GM10266 (cell line): Measurements from ENCODE around the gene PLA2G6.

ENCODE experiments used
- DNase-seq: peaks from one replicate; pipeline ENCODE4 v3.0.0; 2012; ENCODE audit errors: extremely low spot score
- TF ChIP-seq, protein P1 (sequence below): IDR thresholded peaks from 2 replicates; pipeline ENCODE4 v1.5.1; 2012; ENCODE audit warnings: mild to moderate bottlenecking, low read depth; ENCODE audit not compliant: control insufficient read depth, insufficient read depth; ENCODE audit errors: missing control alignments

PLA2G6 gene

DNA sequence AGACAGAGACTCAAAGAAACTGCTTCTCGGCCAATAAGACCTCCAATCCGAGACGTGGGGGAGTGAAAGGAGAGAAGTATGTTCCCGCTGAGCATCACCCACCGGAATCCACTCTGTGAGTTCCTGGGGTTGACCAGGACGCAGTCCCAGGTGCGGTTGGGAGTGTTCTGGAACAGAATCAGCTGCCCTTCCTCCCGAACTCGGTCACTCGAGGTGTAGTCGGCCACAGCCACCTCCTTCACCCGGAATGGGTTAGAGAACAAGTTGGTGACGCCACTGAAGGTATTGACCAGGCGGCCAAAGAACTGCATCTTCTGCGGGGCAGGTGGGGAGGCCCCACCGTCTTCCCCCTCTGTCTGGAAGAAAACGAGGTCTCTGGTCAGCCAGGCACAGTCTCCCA lies 12.5 kb downstream of the PLA2G6 start:
- DNase-seq, result no peak
- TF ChIP-seq, protein P1, sequence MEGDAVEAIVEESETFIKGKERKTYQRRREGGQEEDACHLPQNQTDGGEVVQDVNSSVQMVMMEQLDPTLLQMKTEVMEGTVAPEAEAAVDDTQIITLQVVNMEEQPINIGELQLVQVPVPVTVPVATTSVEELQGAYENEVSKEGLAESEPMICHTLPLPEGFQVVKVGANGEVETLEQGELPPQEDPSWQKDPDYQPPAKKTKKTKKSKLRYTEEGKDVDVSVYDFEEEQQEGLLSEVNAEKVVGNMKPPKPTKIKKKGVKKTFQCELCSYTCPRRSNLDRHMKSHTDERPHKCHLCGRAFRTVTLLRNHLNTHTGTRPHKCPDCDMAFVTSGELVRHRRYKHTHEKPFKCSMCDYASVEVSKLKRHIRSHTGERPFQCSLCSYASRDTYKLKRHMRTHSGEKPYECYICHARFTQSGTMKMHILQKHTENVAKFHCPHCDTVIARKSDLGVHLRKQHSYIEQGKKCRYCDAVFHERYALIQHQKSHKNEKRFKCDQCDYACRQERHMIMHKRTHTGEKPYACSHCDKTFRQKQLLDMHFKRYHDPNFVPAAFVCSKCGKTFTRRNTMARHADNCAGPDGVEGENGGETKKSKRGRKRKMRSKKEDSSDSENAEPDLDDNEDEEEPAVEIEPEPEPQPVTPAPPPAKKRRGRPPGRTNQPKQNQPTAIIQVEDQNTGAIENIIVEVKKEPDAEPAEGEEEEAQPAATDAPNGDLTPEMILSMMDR, result no peak

DNA sequence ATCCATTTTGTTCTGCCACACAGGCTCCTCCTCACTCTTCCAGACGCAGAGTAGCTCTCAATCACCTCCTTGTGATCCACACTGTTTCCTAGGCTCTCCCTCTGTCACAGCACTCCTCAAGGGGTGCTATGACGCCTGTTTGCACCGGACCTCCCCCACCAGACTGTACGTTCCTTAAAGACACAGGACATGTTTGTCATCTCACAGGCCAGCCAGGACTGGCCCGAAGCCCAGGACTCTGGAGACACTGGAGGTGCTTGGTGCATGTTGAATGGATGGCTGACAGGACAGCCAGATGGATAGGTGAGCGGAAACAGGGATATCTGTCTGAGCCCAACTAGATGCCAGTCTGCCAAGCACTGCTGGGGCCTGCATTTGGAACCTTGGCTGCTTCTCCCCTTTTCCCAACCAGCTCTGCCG lies 13.6 kb downstream of the PLA2G6 start:
- TF ChIP-seq, protein P1, result no peak
- no peak for DNase-seq

DNA sequence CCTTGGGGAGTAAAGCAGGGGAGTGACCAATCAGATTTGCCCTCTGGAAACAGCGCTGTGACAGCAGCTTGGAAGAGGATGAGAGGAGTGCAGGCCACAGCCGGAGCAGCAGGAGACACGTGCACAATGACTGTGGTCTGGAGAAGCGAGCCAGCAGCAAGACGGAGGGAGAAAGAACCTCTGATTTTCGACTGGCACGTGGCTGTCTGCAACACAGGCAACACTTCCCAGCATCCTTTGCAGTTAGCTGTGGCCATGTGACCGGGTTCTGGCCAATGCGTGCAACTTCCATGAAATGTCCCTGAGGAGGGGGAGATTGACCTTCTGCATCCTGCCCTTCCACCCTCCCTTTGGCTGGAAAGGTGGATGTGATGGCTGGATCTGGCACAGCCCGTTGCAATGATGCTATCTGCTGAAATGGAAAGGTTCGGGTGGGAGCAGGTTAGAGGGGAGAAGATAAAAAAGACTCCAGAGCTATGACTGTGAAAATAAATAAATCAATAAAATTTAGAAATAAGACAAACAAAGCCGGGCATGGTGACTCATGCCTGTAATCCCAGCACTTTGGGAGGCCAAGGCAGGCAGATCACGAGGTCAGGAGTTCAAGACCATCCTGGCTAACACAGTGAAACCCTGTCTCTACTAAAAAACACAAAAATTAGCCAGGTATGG lies 15.6 kb downstream of the PLA2G6 start:
- no peak for DNase-seq
- TF ChIP-seq, protein P1, result no peak

DNA sequence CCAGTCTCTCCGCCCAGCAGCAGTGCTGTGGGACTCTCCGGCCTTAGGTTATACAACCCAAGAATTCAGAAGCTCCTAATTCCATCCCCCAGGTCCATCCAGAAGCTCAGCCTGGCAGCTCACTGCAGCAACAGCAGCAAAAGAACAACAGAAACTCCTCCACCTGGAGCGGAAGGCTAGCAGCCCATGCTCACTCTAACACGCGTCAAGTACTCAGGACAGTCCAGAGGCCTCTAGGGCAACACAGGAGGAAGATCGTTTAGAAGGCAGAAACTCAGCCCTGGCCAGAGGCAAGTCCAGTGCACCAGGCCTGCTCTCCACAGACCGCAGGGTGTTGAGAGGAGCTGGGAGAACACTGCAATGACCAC lies 17.1 kb downstream of the PLA2G6 start:
- DNase-seq, result no peak
- TF ChIP-seq, protein P1, result no peak

DNA sequence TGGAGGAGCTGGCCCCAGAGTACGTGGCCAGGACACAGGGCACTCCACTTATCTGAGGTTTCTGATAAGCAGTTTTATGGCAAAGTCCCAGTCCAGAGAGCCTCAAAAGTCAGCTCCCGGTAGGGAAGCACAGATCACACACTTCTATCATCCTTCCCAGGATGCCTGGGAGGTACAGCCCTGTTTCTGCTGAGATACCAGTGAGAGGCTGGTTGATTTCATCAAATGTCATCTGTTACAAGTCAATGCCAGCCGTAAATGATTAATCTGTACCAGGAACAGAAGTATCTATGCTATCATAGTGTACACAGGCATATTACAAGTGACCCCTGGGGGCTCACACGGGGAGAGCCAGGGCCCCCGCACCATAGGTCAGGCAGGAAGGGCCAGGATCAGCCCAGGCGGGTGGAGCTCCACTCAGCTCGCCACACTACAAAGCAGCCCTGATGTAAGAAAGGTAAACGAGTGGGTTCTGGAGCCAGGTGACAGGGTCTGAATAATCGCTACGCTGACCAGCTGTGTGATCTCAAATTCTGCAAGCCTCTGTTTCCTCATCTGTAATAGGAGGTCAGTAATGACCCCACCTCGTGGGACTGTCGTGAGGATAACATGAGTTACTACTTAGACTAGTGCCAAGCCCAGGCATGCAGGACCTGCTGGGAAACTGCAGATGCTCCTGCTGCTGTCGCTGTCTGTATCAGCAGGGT lies 17.6 kb downstream of the PLA2G6 start:
- TF ChIP-seq, protein P1, result no peak
- DNase-seq, result no peak

DNA sequence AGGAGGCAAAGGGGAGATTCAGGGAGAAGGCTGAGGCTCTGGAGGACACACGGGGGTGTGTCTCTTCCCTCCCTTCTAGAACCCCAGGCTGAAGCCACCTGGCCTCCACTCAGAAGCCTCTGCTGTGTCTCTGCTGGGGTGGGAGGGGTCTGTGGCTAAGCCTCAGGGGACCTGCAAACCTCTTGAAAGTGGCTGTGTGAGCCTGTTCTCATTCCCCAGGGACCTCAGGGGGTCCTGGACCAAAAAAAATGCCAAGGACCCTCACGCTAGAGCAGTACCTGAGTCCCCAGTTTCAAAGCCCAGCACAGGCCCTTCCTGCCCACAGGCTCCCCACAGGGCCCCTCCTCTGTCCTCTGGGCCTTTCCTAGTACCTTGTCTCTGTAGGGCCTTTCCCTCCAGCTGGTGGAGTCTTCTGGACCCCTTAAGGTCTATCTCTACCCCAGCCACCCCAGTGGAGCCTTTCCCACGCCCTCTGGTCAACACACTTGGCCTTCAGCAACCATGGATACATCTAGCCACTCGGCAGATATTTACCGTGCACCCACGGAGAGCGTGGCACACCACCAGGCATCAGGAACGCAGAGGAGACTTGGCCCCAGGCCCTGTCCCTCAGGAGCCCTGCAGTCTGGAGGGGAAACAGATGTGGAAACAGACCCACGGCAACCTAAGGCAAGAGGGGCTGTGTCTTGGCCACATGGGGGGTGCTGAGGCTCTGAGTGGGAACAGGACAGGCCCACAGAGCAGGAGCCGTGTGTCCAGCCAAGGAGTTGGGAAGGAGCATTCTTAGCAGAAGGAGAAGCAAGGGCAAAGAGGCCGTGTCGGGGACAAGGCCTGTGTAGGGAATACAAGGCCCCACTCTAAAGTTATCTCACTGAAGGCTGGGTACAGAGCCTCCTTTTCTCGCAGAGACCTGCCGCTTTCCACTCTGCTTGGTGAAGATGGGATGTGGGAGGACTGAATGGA lies 18.5 kb downstream of the PLA2G6 start:
- TF ChIP-seq, protein P1, result no peak
- no peak for DNase-seq
